GM13976 (cell line): ENCODE data around the gene PTPN5.
"Not testable (repeated sequence)": the region's sequence is repeated elsewhere in the genome, so short reads cannot be mapped to it uniquely, and the experiment has no call there.

Experiments
- DNase-seq: peaks from one replicate; pipeline ENCODE4 v3.0.0; 2012; ENCODE audit warnings: low spot score
- in situ Hi-C: fragments of 300-500 bp; cut with MboI; formaldehyde crosslinking; loops from one replicate; pipeline ENCODE4 v1.12.0; 2022; ENCODE audit warnings: low sequenced_read_pairs, mixed read lengths, inconsistent platforms; ENCODE audit not compliant: unreplicated experiment
- TF ChIP-seq, protein P1 (sequence below): IDR thresholded peaks from 2 replicates; pipeline ENCODE4 v1.5.1; 2012; ENCODE audit warnings: borderline replicate concordance, mild to moderate bottlenecking; ENCODE audit not compliant: insufficient read depth; ENCODE audit errors: extremely low read depth, missing control alignments, control extremely low read depth

The PTPN5 gene

DNA sequence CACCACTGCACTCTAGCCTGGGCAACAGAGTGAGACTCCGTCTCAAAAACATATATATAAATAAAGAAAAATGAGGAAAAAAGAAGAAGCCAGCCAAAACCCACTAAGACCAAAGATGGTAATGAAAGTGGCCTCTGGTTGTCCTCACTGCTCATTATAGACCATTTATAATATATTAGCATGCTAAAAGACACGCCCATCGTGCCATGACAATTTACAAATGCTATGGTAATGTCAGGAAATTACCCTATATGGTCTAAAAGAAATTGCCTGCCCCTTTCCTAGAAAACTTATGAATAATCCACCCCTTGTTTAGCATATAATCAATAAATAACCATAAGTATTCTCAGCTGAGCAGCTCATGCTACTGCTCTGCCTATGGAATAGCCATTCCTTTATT lies 109.1 kb downstream of the PTPN5 start:
- no peak for DNase-seq
- TF ChIP-seq, protein P1, sequence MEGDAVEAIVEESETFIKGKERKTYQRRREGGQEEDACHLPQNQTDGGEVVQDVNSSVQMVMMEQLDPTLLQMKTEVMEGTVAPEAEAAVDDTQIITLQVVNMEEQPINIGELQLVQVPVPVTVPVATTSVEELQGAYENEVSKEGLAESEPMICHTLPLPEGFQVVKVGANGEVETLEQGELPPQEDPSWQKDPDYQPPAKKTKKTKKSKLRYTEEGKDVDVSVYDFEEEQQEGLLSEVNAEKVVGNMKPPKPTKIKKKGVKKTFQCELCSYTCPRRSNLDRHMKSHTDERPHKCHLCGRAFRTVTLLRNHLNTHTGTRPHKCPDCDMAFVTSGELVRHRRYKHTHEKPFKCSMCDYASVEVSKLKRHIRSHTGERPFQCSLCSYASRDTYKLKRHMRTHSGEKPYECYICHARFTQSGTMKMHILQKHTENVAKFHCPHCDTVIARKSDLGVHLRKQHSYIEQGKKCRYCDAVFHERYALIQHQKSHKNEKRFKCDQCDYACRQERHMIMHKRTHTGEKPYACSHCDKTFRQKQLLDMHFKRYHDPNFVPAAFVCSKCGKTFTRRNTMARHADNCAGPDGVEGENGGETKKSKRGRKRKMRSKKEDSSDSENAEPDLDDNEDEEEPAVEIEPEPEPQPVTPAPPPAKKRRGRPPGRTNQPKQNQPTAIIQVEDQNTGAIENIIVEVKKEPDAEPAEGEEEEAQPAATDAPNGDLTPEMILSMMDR, result no peak
- in situ Hi-C loops, result no loop called here

- in situ Hi-C loops, result not testable (repeated sequence)
Measured at GRCh38 chr11:18681949-18682348, 109.6 kb downstream of the PTPN5 start.

More at GRCh38 chr11:18681949-18682348, 109.6 kb downstream of the PTPN5 start:
- DNase-seq, result not testable (repeated sequence)
